Endothelial cell of umbilical vein (primary cell): ENCODE data around the gene REP15. TPM values are rescaled to one million over a fixed set of nuclear protein-coding genes. Genes with fewer than 3 reads are reported as not detected.

Experiments used
- BruUV-seq: library from RNA; stranded (reverse); fragments of 400-500 nt; replicated peaks from 2 replicates; lab custom pipeline; 2021; lab: Mats Ljungman, UMichigan
- CTCF ChIA-PET: fragments of 300-600, 350-600 bp; sonication (Branson Sonifier 250); formaldehyde crosslinking; loops from one replicate; lab custom pipeline; 2021; ENCODE audit warnings: antibody characterized with exemption, inconsistent platforms; lab: Charles Lee
- POLR2A ChIA-PET: fragments of 300-600, 350-600 bp; sonication (Branson Sonifier 250); formaldehyde crosslinking; loops from one replicate; lab custom pipeline; 2021; ENCODE audit warnings: antibody characterized with exemption, inconsistent platforms; lab: Charles Lee
- DNase-seq: peaks from one replicate; pipeline ENCODE4 v3.0.0-alpha.2; 2011; ENCODE audit warnings: low read depth, low spot score
- FAIRE-seq: peaks from 2 replicates; lab custom pipeline; 2011; peaks lifted over from hg19 to GRCh38; lab: Jason Lieb, UNC
- H2AFZ ChIP-seq: 2 replicates; pipeline ENCODE4 v1.6.0; 2012; ENCODE audit warnings: low read depth, low read length, control low read depth, inconsistent platforms
- H3K27ac ChIP-seq: 2 replicates; pipeline ENCODE4 v1.5.1; 2011; ENCODE audit warnings: low read depth, mild to moderate bottlenecking, control low read depth, low read length, moderate library complexity; ENCODE audit not compliant: insufficient read depth
- H3K27me3 ChIP-seq, 2 experiments: 2 replicates each; pipeline versions ENCODE4 v1.6.0 to v1.6.1; 2011; ENCODE audit warnings: low read length in 2 of 2, mixed read lengths in 1 of 2; ENCODE audit not compliant: control insufficient read depth in 2 of 2, insufficient read depth in 2 of 2
- H3K36me3 ChIP-seq, 2 experiments: 2 replicates in 1 of 2; 3 replicates in 1 of 2; pipeline ENCODE4 v1.5.1; 2011; ENCODE audit warnings: low read length in 2 of 2, mild to moderate bottlenecking in 1 of 2, moderate library complexity in 1 of 2; ENCODE audit not compliant: control insufficient read depth in 2 of 2, insufficient read depth in 2 of 2; ENCODE audit errors: extremely low read depth in 1 of 2
- H3K4me1 ChIP-seq: 3 replicates; pipeline ENCODE4 v1.5.1; 2011; ENCODE audit warnings: mild to moderate bottlenecking, low read length; ENCODE audit not compliant: control insufficient read depth, insufficient read depth; ENCODE audit errors: extremely low read depth
- H3K4me2 ChIP-seq: 2 replicates; pipeline ENCODE4 v1.6.1; 2011; ENCODE audit warnings: low read length, control low read depth, mixed read lengths; ENCODE audit not compliant: insufficient read depth
- H3K4me3 ChIP-seq, 3 experiments: fragments of 200-600 bp in 1 of 3; sonication (generic), shearing (Covaris generic) in 1 of 3; replicated peaks in 1 of 3; 2 replicates each; pipeline ENCODE4 v1.5.1; 2011 to 2016; ENCODE audit warnings: control low read depth in 3 of 3, low read length in 3 of 3, mild to moderate bottlenecking in 2 of 3, inconsistent platforms in 1 of 3, low read depth in 1 of 3, moderate library complexity in 1 of 3; ENCODE audit not compliant: insufficient read depth in 1 of 3
- H3K79me2 ChIP-seq: 2 replicates; pipeline ENCODE4 v1.6.0; 2012; ENCODE audit warnings: low read length, inconsistent platforms; ENCODE audit not compliant: control insufficient read depth, insufficient read depth
- H3K9ac ChIP-seq: replicated peaks from 2 replicates; pipeline ENCODE3; 2011; ENCODE audit warnings: low read length, control low read depth; ENCODE audit not compliant: insufficient read depth; ENCODE audit errors: extremely low read depth
- H3K9me1 ChIP-seq: replicated peaks from 3 replicates; pipeline ENCODE4 v1.6.0; 2011; ENCODE audit warnings: mild to moderate bottlenecking, low read length; ENCODE audit not compliant: control insufficient read depth, insufficient read depth; ENCODE audit errors: extremely low read depth
- H3K9me3 ChIP-seq: replicated peaks from 2 replicates; pipeline ENCODE4 v1.5.1; 2012; ENCODE audit warnings: low read length, inconsistent platforms; ENCODE audit not compliant: control insufficient read depth, insufficient read depth
- H4K20me1 ChIP-seq: replicated peaks from 2 replicates; pipeline ENCODE3; 2011; ENCODE audit warnings: mild to moderate bottlenecking, low read length; ENCODE audit not compliant: control insufficient read depth, insufficient read depth; ENCODE audit errors: extremely low read depth
- CTCF ChIP-seq, 2 donors: IDR thresholded peaks; 1 replicate in 1 of 2; 2 replicates in 1 of 2; pipeline ENCODE4 v1.5.1; 2011; ENCODE audit warnings: low read length in 2 of 2, mild to moderate bottlenecking in 2 of 2, moderate library complexity in 2 of 2, control low read depth in 1 of 2, inconsistent platforms in 1 of 2, low read depth in 1 of 2; ENCODE audit not compliant: insufficient read depth in 1 of 2; ENCODE audit errors: extremely low read depth in 1 of 2
- FOS ChIP-seq: IDR thresholded peaks from 2 replicates; pipeline ENCODE4 v1.6.1; 2011; ENCODE audit warnings: mild to moderate bottlenecking, low read length, moderate library complexity, borderline replicate concordance; ENCODE audit not compliant: insufficient read depth
- GATA2 ChIP-seq: IDR thresholded peaks from 2 replicates; pipeline ENCODE4 v1.7.0; 2011; ENCODE audit warnings: low read depth, mild to moderate bottlenecking, moderate library complexity, mixed read lengths, low read length; ENCODE audit not compliant: insufficient read length, insufficient read depth
- JUN ChIP-seq: IDR thresholded peaks from 2 replicates; pipeline ENCODE4 v1.6.1; 2011; ENCODE audit warnings: borderline replicate concordance, low read depth; ENCODE audit not compliant: insufficient read length, insufficient read depth
- MAX ChIP-seq: IDR thresholded peaks from 2 replicates; pipeline ENCODE4 v1.6.1; 2011; ENCODE audit not compliant: insufficient read depth, insufficient read length
- MYC ChIP-seq: IDR thresholded peaks from one replicate; pipeline ENCODE4 v1.6.1; 2011; ENCODE audit warnings: mild to moderate bottlenecking, low read depth, low read length
- POLR2A ChIP-seq: IDR thresholded peaks from 2 replicates; pipeline ENCODE4 v1.6.1; 2012; ENCODE audit warnings: low read depth, mild to moderate bottlenecking, control low read depth, low read length
- POLR2AphosphoS5 ChIP-seq: IDR thresholded peaks from 2 replicates; pipeline ENCODE4 v1.6.1; 2012; ENCODE audit warnings: low read depth, mild to moderate bottlenecking, control low read depth, low read length, moderate library complexity; ENCODE audit not compliant: insufficient read depth
- dilution Hi-C: fragments of 300-500 bp; cut with MboI; formaldehyde crosslinking; loops from one replicate; pipeline ENCODE4 v1.15.0; 2019; ENCODE audit warnings: low sequenced_read_pairs; ENCODE audit not compliant: extremely low pct_ligation_motif_present
- intact Hi-C: fragments of 100-400 bp; cut with micrococcal nuclease; formaldehyde crosslinking; loops from one replicate; pipeline ENCODE4 v1.10.0; 2022
- polyA plus RNA-seq, 4 experiments: library from polyadenylated mRNA; depleted of rRNA in 3 of 4; stranded (reverse) in 3 of 4; unstranded in 1 of 4; fragments of >200 nt; gene quantifications; 2 replicates each; pipeline versions ENCODE4 v1.2.1 to v1.2.3, GENCODE V29; 2011 to 2012; ENCODE audit warnings: missing spikeins in 1 of 4
- total RNA-seq: library from RNA; stranded (reverse); gene quantifications from 2 replicates; pipeline ENCODE4 v1.2.3, GENCODE V29; 2021

The REP15 gene
- total and polyA plus RNA-seq, 2 donors (not counting 3 experiments of a cell fraction or from before 2014, with no cell fraction given) = 0.94 to 4.8 TPM

GRCh38 chr12:27730097-27730588 is 33.9 kb downstream of the REP15 start:
- ChIA-PET POLR2A (no interaction called here), CTCF (interaction anchor here (0.5 kb wide), 1 partner anchor 417 kb away, joined by 3 read pairs; no protein-coding TSS in a partner anchor)
- dilution Hi-C loops = no loop called here

More at GRCh38 chr12:27730097-27730588, 33.9 kb downstream of the REP15 start:
- TF ChIP-seq FOS = no peak
- TF ChIP-seq POLR2A = no peak
- no peak for TF ChIP-seq MAX
- TF ChIP-seq POLR2AphosphoS5 = no peak
- TF ChIP-seq JUN = no peak
- no peak for TF ChIP-seq MYC
- TF ChIP-seq GATA2 = no peak
- TF ChIP-seq CTCF (IDR thresholded peaks at IDR 0.05; ENCODE audit: extremely low read depth in 1 of 2, insufficient read depth in 1 of 2, low read depth in 1 of 2, low read length in 2 of 2) = no peak
- Histone ChIP-seq H3K9ac (no peak overlapping the region), H3K4me1 (no peaks in the 10 kb centered on the region), H3K9me1 (no peaks in the 10 kb centered on the region), H4K20me1 (no peaks in the 10 kb centered on the region), H3K79me2 (peaks cover 7% of the 10 kb centered on the region), H3K4me2 (no peak overlapping the region), H3K9me3 (no peaks in the 10 kb centered on the region), H3K4me3 (no peak overlapping the region), H3K27ac (no peak overlapping the region), H3K36me3 (peaks cover 0 to 3% of the 10 kb centered on the region in 2 experiments), H2AFZ (no peak overlapping the region), H3K27me3 (no peaks in the 10 kb centered on the region)
- FAIRE-seq (no peak), DNase-seq (no peak)
- no TSS peak for BruUV-seq
- intact Hi-C loops = loop anchor here (10.0 kb wide), 1 partner anchor 1235 kb away; no protein-coding TSS in a partner anchor
